Measurements from ENCODE around the gene MNX1.

DNA sequence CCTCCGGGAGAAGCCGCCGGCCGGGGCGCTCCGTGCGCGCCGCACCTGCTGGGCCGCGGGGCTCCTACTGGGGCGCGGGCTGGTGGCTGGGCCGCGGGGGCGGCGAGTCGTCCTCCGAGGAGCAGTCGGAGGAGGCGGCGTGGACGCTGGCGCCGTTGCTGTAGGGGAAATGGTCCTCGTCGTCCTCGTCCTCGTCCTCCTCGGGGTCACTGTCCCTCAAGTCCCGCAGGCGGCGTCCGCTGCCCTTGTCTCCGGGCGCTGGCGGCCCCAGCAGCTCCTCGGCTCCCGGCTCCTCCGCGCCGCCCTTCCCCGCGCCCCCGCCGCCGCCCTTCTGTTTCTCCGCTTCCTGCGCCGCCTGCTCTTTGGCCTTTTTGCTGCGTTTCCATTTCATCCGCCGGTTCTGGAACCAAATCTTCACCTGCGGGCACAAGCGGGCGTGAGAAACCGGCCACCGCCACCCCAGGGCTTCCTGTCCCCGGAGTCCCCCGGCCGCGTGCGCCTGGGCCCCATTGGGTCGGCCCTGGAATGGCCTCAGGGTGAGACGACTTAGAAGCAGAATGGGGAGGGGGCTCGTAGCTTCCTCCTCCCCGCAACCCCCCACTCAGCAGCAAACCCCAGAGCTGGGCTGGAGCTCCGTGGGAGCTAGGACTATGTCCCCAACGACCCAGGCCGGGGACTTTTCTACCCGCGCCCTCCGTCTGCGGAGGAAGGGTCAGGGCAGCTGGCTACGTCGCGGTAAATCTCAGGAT, 4.8 kb downstream of the MNX1 start:
- TF ChIP-seq EZH2 (IDR thresholded peaks at IDR 0.05; ENCODE audit: borderline replicate concordance, low read depth, low read length, poor library complexity, severe bottlenecking) (peak; percentile 99), CTCF (conservative IDR thresholded peaks at IDR 0.05; ENCODE audit: low read depth, low read length) (no peak)

Data from A673 (cell line).